ENCODE results near the gene USH1G.

The USH1G gene

DNA sequence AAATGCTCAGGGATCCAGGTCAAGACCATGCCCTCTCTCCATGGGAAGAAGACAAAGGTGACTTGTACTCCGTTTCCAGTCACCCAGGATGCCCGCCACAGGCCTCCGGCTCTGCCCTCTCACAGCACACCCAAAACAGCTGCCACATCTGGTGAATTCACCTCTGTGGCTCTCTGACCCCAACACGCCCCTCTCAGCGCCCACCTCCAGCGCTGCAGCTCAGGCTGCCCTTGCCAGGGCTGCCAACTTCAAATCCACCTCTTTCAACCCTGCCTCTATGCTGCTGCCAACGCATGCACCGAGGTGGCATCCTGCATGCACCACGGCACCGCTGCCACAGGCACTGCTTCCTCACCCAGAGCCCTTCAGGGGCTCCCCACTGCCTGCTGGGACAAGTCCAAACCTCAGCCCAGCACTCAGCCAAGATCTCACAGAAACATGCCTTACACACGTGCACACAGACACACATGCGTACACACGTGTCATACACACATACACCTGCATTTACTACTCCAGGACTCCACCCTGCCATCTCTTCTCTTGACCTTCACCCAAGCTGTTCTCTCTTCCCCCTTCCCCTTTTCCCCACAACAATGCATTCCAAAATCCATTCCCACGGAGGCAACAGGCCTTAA is 42.0 kb upstream of the USH1G start:
- TF ChIP-seq, protein P1, sequence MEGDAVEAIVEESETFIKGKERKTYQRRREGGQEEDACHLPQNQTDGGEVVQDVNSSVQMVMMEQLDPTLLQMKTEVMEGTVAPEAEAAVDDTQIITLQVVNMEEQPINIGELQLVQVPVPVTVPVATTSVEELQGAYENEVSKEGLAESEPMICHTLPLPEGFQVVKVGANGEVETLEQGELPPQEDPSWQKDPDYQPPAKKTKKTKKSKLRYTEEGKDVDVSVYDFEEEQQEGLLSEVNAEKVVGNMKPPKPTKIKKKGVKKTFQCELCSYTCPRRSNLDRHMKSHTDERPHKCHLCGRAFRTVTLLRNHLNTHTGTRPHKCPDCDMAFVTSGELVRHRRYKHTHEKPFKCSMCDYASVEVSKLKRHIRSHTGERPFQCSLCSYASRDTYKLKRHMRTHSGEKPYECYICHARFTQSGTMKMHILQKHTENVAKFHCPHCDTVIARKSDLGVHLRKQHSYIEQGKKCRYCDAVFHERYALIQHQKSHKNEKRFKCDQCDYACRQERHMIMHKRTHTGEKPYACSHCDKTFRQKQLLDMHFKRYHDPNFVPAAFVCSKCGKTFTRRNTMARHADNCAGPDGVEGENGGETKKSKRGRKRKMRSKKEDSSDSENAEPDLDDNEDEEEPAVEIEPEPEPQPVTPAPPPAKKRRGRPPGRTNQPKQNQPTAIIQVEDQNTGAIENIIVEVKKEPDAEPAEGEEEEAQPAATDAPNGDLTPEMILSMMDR (IDR thresholded peaks at IDR 0.05; ENCODE audit: low read depth, low read length), result no peak
- no peak overlapping the region for H3K4me3 ChIP-seq (ENCODE audit: low read depth, low read length)

DNA sequence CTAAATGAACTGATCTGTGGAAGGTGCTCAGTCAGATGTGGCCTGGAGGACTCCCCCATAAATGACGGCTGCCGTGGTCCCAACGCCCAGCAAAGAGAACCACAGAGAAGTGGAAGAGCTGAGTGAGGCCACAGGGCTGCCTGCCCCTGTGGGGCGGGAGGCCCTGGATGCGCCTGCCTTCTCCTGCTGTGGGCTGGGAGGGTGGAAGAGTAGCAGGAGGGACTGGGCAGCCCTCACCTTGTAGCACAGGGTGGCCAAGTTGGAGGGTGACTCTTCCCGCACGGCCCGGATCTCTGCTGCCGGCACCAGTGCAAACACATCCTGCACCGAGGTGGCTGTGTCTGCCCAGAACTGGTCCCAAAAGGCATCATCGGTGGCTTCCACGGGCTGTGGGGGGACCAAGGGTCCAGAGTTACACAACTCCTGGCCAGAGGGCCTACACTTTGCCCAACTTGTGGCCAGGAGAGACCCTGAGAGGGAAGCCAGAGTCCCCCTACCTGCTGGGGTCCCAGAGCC is 41.2 kb upstream of the USH1G start:
- TF ChIP-seq, protein P1 (IDR thresholded peaks at IDR 0.05; ENCODE audit: low read depth, low read length), result no peak
- H3K4me3 ChIP-seq (ENCODE audit: low read depth, low read length), result no peak overlapping the region

DNA sequence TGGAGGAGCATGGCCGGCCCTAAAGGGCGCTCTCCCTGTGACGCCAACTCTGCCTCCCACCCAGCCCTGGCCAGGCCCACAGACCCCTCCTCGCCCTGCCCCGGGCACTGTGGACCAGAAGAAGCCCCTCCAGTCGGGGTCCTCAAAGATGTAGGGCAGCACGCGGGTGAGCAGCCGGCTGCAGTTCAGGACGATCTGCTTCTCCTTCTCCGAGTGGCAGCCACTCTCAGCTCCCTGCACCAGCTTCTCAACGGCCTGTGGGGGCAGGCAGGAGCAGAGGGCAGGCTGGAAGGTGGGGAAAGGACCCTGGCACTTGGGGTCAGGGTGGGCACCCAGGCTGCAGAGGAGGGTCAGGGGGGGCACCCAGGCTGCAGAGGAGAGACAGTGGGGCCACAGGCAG is 40.6 kb upstream of the USH1G start:
- H3K4me3 ChIP-seq (ENCODE audit: low read depth, low read length), result no peak overlapping the region

DNA sequence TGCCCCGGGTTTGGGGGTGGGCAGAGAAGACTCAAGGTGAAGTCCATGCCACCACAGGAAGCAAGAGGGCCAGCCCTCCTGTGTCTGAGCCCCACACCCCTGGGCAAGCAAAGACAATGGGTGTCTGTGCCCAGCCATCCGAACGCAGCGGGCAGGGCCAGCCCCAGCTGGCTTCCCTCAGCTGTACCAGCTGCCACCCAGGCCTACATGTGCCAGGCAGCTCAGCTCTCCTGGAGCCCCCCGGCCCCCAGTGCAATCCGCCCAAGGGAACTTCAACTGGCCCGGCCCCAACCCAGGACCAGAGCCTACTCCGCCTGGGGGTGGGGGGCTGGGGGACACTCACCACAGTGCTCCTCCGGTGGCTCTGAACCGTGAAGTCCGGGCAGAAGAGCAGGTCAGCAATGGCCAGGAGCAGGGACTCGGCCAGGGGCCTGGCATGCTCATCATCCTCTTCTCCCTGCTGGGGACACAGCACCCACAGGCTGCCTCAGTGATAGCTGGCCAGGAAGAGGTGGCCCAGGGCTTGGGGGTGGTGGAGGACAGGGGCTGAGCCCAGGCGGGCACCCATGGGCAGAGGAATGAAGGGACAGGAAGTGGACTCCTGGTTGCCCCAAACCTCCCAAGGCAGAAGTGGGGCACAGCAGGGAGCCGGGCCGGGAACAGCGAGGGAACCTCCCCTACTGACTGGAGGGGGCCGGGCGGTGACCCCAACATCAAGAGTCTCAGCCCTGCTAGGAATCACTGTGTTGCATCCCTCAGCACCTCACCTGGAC is 39.8 kb upstream of the USH1G start:
- TF ChIP-seq, protein P1 (IDR thresholded peaks at IDR 0.05; ENCODE audit: low read depth, low read length), result no peak
- H3K4me3 ChIP-seq (ENCODE audit: low read depth, low read length), result no peak overlapping the region

More for the DNA sequence above, 40.6 kb upstream of the USH1G start:
- TF ChIP-seq, protein P1 (IDR thresholded peaks at IDR 0.05; ENCODE audit: low read depth, low read length), result 0 out of 2 replicates have a peak, but pooled peaks have one; percentile 6

DNA sequence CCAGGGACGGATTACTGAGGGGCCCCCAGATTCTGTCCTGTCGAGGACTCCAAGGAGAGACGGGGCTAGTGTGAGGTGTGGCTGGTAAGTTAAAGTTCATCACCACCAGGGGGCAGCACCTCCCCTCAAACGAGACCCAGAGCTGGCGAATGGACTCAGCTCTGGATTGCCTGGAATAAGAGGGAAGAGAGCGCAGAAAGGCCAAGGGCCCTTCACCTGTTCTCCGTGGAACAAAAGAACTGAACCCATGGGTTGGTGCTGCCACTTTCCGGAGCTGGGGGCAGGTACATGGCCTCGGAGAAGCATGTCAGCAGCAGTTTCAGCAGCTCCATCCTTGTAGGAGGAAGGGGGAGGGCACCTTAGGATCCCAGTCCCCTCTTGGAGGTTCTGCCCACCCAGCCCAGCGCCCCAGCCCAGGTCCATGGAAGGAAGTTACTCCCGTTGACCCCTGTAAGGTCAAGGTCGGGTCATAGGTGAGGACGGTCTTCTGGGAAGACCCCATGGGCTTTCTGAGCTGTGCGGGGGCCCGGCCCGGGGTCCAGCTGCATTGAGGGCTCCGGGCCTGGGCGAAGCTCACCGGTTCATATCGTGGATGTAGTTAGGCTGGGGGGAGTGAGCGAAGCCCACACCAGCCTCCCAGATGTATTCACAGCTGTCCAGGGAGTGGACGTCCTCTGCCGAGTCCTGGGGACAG is 38.7 kb upstream of the USH1G start:
- H3K4me3 ChIP-seq (ENCODE audit: low read depth, low read length), result no peak overlapping the region
- TF ChIP-seq, protein P1 (IDR thresholded peaks at IDR 0.05; ENCODE audit: low read depth, low read length), result peak; percentile 37; the same call in 1 of the 2 replicates

DNA sequence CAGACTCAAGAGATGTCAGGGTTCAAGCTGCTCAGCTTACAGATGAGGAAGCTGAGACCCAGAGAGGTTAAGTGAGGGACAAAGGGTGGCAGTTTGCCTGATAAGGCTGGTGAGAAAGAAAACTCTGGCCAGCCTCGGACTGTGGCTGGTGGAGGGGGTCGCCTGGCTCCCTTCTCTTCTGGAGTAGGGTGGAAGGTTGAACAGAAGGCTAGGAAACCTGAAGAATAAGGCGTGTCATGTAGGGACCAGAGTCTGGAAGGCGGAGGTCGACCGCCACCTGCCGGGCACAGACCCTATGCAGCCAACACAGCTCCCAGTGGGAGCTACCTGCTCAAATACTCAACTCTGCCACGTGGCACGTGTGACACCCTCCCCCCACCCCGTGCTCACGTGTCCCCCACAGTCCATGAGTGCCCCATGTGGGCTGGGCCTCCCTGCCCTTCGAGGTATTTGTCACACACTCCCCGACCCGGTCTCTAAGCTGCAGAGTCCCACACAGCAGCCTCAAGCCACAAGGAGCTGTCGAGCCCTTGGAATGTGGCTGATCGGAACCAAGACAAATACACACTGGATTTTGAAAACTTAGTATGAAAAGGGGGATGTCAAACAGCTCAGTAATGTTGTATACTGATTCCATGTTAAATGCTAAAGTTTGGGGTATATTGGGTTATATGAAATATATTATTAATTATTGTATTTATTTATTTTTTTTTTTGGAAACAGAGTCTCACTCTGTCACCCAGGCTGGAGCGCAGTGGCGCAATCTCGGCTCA is 37.7 kb upstream of the USH1G start:
- no peak overlapping the region for H3K4me3 ChIP-seq (ENCODE audit: low read depth, low read length)

More for the DNA sequence above, 37.7 kb upstream of the USH1G start:
- TF ChIP-seq, protein P1 (IDR thresholded peaks at IDR 0.05; ENCODE audit: low read depth, low read length), result peak; percentile 70

All from WI38 (cell line).